Measurements from ENCODE around the gene LAMC2. TPM values are rescaled to one million over a fixed set of nuclear protein-coding genes. Genes with fewer than 3 reads are reported as not detected.

LAMC2 gene
- total and polyA plus RNA-seq, 2 donors from 2014 or later: 4.0 to 89.0 TPM

- Histone ChIP-seq H3K4me1 (ENCODE audit: control insufficient read depth in 2 of 3, insufficient read depth in 2 of 3, low read depth in 1 of 3, low read length in 3 of 3) (peaks cover 0 to 10% (median 3%) of the 10 kb centered on the region in 3 donors), H3K27me3 (ENCODE audit: control insufficient read depth, insufficient read depth, low read length) (no peaks in the 10 kb centered on the region), H3K27ac (ENCODE audit: low read depth in 2 of 2, low read length in 2 of 2) (no peak overlapping the region), H3K36me3 (ENCODE audit: control insufficient read depth in 2 of 3, insufficient read depth in 3 of 3, low read length in 3 of 3) (no peaks in the 10 kb centered on the region), H3K9me3 (ENCODE audit: control insufficient read depth in 2 of 3, insufficient read depth in 1 of 3, low read length in 3 of 3) (no peaks in the 10 kb centered on the region), H3K9ac (ENCODE audit: low read length in 3 of 3) (no peak overlapping the region), H3K4me3 (ENCODE audit: low read length in 3 of 3) (no peak overlapping the region)
- TF ChIP-seq CTCF (IDR thresholded peaks at IDR 0.05; ENCODE audit: borderline replicate concordance, extremely low read depth, insufficient read depth): no peak
- FAIRE-seq (no peak), DNase-seq (peak in 1 of 5 donors; percentile 50)
- intact Hi-C loops (cut with DNase I): no loop called here
These were observed 97.2 kb downstream of the LAMC2 start for GRCh38 chr1:183283286-183283685.

GRCh38 chr1:183284086-183284485 lies 98.0 kb downstream of the LAMC2 start:
- H3K4me3 ChIP-seq (ENCODE audit: low read length in 3 of 3): no peak overlapping the region
- H3K9ac ChIP-seq (ENCODE audit: low read length in 3 of 3): no peak overlapping the region
- no peak for FAIRE-seq
- no peaks in the 10 kb centered on the region for H3K9me3 ChIP-seq (ENCODE audit: control insufficient read depth in 2 of 3, insufficient read depth in 1 of 3, low read length in 3 of 3)
- TF ChIP-seq CTCF (IDR thresholded peaks at IDR 0.05; ENCODE audit: borderline replicate concordance, extremely low read depth, insufficient read depth): no peak
- H3K27me3 ChIP-seq (ENCODE audit: control insufficient read depth, insufficient read depth, low read length): no peaks in the 10 kb centered on the region
- no peak for DNase-seq
- no peak overlapping the region for H3K27ac ChIP-seq (ENCODE audit: low read depth in 2 of 2, low read length in 2 of 2)
- no peaks in the 10 kb centered on the region for H3K36me3 ChIP-seq (ENCODE audit: control insufficient read depth in 2 of 3, insufficient read depth in 3 of 3, low read length in 3 of 3)
- intact Hi-C loops (cut with DNase I): no loop called here
- peaks cover 0 to 10% (median 2%) of the 10 kb centered on the region in 3 donors for H3K4me1 ChIP-seq (ENCODE audit: control insufficient read depth in 2 of 3, insufficient read depth in 2 of 3, low read depth in 1 of 3, low read length in 3 of 3)

- no peak for TF ChIP-seq CTCF (IDR thresholded peaks at IDR 0.05; ENCODE audit: borderline replicate concordance, extremely low read depth, insufficient read depth)
- Histone ChIP-seq H3K4me3 (ENCODE audit: low read length in 3 of 3) (no peak overlapping the region), H3K9ac (ENCODE audit: low read length in 3 of 3) (no peak overlapping the region)
These were observed 99.2 kb downstream of the LAMC2 start for GRCh38 chr1:183285256-183285655.

GRCh38 chr1:183285746-183286145 lies 99.7 kb downstream of the LAMC2 start:
- DNase-seq (no peak), FAIRE-seq (no peak)
- Histone ChIP-seq H3K9me3 (ENCODE audit: control insufficient read depth in 2 of 3, insufficient read depth in 1 of 3, low read length in 3 of 3) (no peaks in the 10 kb centered on the region), H3K9ac (ENCODE audit: low read length in 3 of 3) (no peak overlapping the region), H3K36me3 (ENCODE audit: control insufficient read depth in 2 of 3, insufficient read depth in 3 of 3, low read length in 3 of 3) (no peaks in the 10 kb centered on the region), H3K27me3 (ENCODE audit: control insufficient read depth, insufficient read depth, low read length) (no peaks in the 10 kb centered on the region), H3K4me1 (ENCODE audit: control insufficient read depth in 2 of 3, insufficient read depth in 2 of 3, low read depth in 1 of 3, low read length in 3 of 3) (peaks cover 0 to 10% (median 0%) of the 10 kb centered on the region in 3 donors), H3K27ac (ENCODE audit: low read depth in 2 of 2, low read length in 2 of 2) (no peak overlapping the region), H3K4me3 (ENCODE audit: low read length in 3 of 3) (no peak overlapping the region)
- no peak for TF ChIP-seq CTCF (IDR thresholded peaks at IDR 0.05; ENCODE audit: borderline replicate concordance, extremely low read depth, insufficient read depth)
- intact Hi-C loops (cut with DNase I): no loop called here

More at GRCh38 chr1:183285256-183285655, 99.2 kb downstream of the LAMC2 start:
- no peaks in the 10 kb centered on the region for H3K27me3 ChIP-seq (ENCODE audit: control insufficient read depth, insufficient read depth, low read length)
- no peak overlapping the region for H3K27ac ChIP-seq (ENCODE audit: low read depth in 2 of 2, low read length in 2 of 2)
- no peaks in the 10 kb centered on the region for H3K9me3 ChIP-seq (ENCODE audit: control insufficient read depth in 2 of 3, insufficient read depth in 1 of 3, low read length in 3 of 3)
- FAIRE-seq (no peak), DNase-seq (no peak)
- H3K36me3 ChIP-seq (ENCODE audit: control insufficient read depth in 2 of 3, insufficient read depth in 3 of 3, low read length in 3 of 3): no peaks in the 10 kb centered on the region
- peaks cover 0 to 10% (median 0%) of the 10 kb centered on the region in 3 donors for H3K4me1 ChIP-seq (ENCODE audit: control insufficient read depth in 2 of 3, insufficient read depth in 2 of 3, low read depth in 1 of 3, low read length in 3 of 3)
- intact Hi-C loops (cut with DNase I): no loop called here
